Tibial artery (tissue), 4 donors: ENCODE results near the gene TDRD9.

Source experiments
- DNase-seq, 2 donors: peaks; one replicate each; pipeline ENCODE4 v3.0.0-alpha.2; 2019
- H3K27ac ChIP-seq, 2 donors: fragments of 200-600 bp; sonication (generic) in 1 of 2; 1 replicate in 1 of 2; 2 replicates in 1 of 2; pipeline ENCODE4 v1.5.1; 2018 to 2019; ENCODE audit warnings: mild to moderate bottlenecking in 1 of 2
- H3K27me3 ChIP-seq, 2 donors: fragments of 200-600 bp; sonication (generic) in 1 of 2; one replicate each; pipeline versions ENCODE4 v1.5.1 to v1.6.0; 2016 to 2019
- H3K36me3 ChIP-seq, 3 donors: fragments of 200-600 bp; sonication (generic) in 2 of 3; one replicate each; pipeline ENCODE4 v1.5.1; 2016 to 2019; ENCODE audit warnings: mild to moderate bottlenecking in 2 of 3
- H3K4me1 ChIP-seq, 4 donors: fragments of 200-600 bp; sonication (generic) in 2 of 4; 1 replicate in 3 of 4; 2 replicates in 1 of 4; pipeline ENCODE4 v1.5.1; 2016 to 2019
- H3K4me3 ChIP-seq, 2 donors: fragments of 200-600 bp; sonication (generic) in 1 of 2; 1 replicate in 1 of 2; 2 replicates in 1 of 2; pipeline ENCODE4 v1.5.1; 2018 to 2019; ENCODE audit warnings: mild to moderate bottlenecking in 2 of 2
- H3K9me3 ChIP-seq, 3 donors: fragments of 200-600 bp; sonication (generic) in 1 of 3; one replicate each; pipeline ENCODE4 v1.5.1; 2016 to 2019
- intact Hi-C: fragments of 100-400 bp; cut with DNase I; formaldehyde crosslinking; loops from one replicate; pipeline ENCODE4 v1.15.0; 2023; ENCODE audit warnings: low total_unique reads
- TF ChIP-seq, protein P1 (sequence below), 2 experiments: fragments of 200-600 bp in 1 of 2; fragments of 450-650 bp in 1 of 2; IDR thresholded peaks; one replicate each; pipeline ENCODE4 v1.5.1; 2017 to 2019; ENCODE audit warnings: antibody characterized with exemption in 2 of 2, mild to moderate bottlenecking in 1 of 2, moderate library complexity in 1 of 2

Gene TDRD9

DNA sequence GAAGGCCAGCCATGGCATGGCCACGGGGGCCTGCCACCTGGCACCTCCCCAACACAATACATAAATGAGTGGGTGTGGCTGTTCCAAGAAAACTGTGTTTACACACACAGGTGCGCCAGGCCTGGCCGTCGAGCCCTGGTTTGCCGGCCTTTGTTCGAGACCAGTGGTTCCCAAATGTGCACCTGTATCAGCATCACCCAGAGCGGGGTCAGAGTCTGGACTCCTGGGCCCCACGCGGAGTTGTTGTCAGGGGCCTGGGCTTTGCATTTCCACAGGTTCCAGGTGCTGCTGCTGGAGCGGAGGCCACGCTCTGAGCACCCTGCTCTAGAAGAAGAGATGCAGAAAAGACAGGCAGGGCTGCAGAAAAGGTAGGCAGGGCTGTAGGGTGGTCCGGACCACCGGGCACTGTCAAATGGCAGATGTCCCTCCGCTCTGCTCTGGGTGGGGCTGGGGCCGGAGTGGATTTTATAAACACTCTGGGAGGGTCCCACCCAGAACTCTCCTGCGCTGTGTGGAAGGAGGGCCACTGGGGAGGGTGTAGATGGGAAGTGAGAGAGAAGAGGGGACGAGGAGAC lies 153.1 kb downstream of the TDRD9 start:
- H3K4me1 ChIP-seq: peaks cover 0 to 16% (median 5%) of the 10 kb centered on the region in 4 donors
- intact Hi-C loops: no loop called here

DNA sequence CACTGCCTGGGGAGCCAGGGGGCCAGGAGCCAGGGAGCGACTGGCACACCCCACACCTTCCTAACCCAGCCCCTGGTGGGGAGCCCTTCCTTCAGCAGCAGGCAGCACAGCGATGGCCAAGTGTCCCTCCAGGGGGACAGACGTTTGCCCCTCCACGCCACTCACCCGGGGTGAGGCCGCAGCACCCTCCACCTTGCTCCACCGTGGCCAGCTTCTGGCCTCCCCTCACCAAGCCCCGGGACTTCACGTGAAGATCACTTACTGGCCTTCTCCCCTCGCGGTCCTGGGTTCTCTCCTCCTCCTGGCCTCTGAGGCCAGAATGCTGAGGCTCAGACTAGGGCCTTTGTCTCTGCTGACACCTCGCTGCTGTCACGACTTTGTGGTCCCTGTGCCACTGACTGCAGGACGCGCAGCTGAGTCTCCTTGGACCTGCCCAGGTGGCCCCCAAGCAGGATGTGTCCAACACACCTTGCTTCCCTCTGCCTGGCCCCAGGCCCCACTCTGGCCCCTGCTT lies 153.8 kb downstream of the TDRD9 start:
- DNase-seq: no peak
- Histone ChIP-seq H3K36me3 (no peaks in the 10 kb centered on the region), H3K9me3 (no peaks in the 10 kb centered on the region), H3K4me1 (peaks cover 0 to 16% (median 5%) of the 10 kb centered on the region in 4 donors), H3K27ac (no peak overlapping the region), H3K27me3 (peaks cover 0 to 55% of the 10 kb centered on the region in 2 donors), H3K4me3 (no peak overlapping the region)
- TF ChIP-seq, protein P1, sequence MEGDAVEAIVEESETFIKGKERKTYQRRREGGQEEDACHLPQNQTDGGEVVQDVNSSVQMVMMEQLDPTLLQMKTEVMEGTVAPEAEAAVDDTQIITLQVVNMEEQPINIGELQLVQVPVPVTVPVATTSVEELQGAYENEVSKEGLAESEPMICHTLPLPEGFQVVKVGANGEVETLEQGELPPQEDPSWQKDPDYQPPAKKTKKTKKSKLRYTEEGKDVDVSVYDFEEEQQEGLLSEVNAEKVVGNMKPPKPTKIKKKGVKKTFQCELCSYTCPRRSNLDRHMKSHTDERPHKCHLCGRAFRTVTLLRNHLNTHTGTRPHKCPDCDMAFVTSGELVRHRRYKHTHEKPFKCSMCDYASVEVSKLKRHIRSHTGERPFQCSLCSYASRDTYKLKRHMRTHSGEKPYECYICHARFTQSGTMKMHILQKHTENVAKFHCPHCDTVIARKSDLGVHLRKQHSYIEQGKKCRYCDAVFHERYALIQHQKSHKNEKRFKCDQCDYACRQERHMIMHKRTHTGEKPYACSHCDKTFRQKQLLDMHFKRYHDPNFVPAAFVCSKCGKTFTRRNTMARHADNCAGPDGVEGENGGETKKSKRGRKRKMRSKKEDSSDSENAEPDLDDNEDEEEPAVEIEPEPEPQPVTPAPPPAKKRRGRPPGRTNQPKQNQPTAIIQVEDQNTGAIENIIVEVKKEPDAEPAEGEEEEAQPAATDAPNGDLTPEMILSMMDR (IDR thresholded peaks at IDR 0.05): no peak
- intact Hi-C loops: no loop called here

More for the DNA sequence above, 153.1 kb downstream of the TDRD9 start:
- DNase-seq: no peak
- H3K27ac ChIP-seq: no peak overlapping the region
- H3K4me3 ChIP-seq: no peak overlapping the region
- H3K9me3 ChIP-seq: no peaks in the 10 kb centered on the region
- H3K27me3 ChIP-seq: peaks cover 0 to 48% of the 10 kb centered on the region in 2 donors
- TF ChIP-seq, protein P1 (IDR thresholded peaks at IDR 0.05): no peak
- no peaks in the 10 kb centered on the region for H3K36me3 ChIP-seq

DNA sequence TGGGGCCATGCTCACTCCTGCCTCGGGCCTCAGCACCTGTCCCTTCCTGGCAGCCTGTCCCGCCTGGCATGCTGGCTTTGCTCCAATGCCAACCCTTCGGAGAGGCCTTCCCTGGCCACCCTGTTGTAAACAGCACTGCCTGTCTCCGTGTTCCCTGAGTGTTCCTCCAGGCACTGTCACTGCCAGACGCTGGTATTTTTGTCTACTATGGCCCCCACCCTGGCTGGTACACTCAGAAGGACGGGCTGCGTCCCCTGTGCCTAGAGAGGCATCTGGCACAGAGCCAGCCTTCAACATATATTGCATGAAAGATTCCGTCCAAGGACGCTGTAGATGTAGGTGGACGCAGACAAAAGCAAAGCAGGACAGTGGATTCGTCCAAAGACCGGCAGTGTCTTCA lies 154.6 kb downstream of the TDRD9 start:
- Histone ChIP-seq H3K4me3 (no peak overlapping the region), H3K27me3 (peaks cover 0 to 63% of the 10 kb centered on the region in 2 donors), H3K4me1 (peaks cover 0 to 15% (median 4%) of the 10 kb centered on the region in 4 donors), H3K9me3 (no peaks in the 10 kb centered on the region), H3K36me3 (no peaks in the 10 kb centered on the region), H3K27ac (no peak overlapping the region)
- TF ChIP-seq, protein P1 (IDR thresholded peaks at IDR 0.05): no peak
- DNase-seq: no peak
- intact Hi-C loops: no loop called here

DNA sequence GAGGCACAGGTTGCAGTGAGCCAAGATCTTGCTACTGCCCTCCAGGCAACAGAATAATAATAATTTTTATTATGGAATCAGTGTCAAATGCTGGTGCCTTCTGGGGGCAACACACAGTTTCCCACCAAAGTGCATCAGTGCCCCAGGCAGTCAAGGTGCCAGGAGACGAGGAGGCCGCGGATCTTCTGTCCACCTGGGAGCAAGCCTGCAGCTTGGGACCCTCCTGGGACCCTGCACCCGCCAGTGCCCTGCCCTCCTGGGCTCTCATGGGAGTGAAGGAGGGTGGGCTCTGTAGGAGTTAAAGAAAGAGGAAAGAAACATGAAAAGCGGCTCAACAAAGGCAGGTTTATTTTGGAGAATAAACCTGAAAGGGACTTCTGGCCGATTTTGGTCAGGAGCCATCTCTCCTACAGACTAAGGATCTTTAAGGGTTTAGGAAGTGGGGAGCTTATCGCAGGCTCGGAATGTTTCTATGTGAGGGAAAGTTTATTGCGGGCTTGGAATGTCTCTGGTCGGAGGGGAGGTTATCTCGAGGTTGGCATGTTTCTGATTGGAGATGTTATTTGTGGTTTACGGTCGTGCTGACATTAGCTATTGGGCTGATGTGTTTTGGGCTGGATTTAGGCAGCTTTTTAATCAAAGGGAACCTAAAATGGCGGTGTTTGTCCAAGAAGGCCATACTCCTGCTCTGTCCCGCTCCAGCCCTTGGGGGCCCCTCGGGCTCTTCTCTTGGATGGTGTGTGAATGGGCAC lies 156.2 kb downstream of the TDRD9 start:
- Histone ChIP-seq H3K9me3 (no peaks in the 10 kb centered on the region), H3K27me3 (peaks cover 0 to 69% of the 10 kb centered on the region in 2 donors), H3K4me1 (peaks cover 0 to 11% (median 4%) of the 10 kb centered on the region in 4 donors), H3K36me3 (no peaks in the 10 kb centered on the region), H3K4me3 (no peak overlapping the region), H3K27ac (no peak overlapping the region)
- TF ChIP-seq, protein P1 (IDR thresholded peaks at IDR 0.05): no peak
- intact Hi-C loops: no loop called here
- no peak for DNase-seq

DNA sequence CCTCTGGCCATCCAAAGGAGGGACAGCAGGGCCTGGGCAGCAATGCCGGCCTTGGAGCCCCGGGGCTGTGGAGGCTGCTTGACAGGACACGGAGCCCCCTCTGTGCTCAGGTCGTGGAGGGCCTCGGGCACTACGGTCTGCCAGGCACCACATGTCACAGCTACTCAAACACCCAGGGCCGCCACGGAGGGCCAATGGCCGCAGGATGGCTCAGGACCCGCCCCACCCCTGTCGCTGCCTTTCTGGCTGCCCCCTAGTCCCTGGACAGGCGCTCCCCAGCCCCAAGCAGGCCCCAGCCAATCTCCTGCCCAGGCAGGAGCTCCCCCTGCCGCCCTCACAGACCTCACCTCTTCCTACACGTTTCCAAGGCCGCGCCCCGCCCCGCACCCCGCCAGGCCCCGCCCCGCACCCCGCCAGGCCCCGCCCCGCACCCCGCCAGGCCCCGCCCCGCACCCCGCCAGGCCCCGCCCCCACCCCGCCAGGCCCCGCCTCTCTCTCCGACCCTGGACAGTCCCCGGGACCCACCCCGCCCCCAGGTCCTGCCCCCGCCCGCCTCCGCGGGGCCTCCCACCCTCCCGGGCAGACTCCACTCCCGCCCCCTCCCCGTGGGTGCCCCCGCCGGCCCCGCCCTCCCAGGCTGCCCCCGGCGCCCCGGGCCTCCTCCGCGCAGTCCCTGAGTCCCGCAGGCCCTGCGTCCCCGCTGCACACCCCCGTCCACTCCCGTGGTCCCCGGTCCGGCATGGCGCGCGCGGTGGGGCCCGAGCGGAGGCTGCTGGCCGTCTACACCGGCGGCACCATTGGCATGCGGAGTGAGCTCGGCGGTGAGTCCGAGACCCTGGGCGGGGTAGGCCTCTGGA lies 157.0 kb downstream of the TDRD9 start, which contains the start of gene ASPG:
ASPG (plus strand) TSS at position 669 of the 857 bp plus-strand sequence; CDS start at position 740, 71 bp downstream.
- no peaks in the 10 kb centered on the region for H3K36me3 ChIP-seq
- H3K27ac ChIP-seq: no peak within 1 kb of the TSS
- intact Hi-C loops: no loop called here
- peaks cover 0 to 69% of the 10 kb centered on the region in 2 donors for H3K27me3 ChIP-seq
- DNase-seq: peak; percentile 17 to 61
- TF ChIP-seq, protein P1 (IDR thresholded peaks at IDR 0.05): no peak
- peaks cover 0 to 11% (median 4%) of the 10 kb centered on the region in 4 donors for H3K4me1 ChIP-seq
- H3K4me3 ChIP-seq: peak within 1 kb of the TSS in 1 of 2 donors; percentile 13
- peaks cover 0 to under 1% (median 0%) of the 10 kb centered on the region in 3 donors for H3K9me3 ChIP-seq
